SJSA1 (cell line): ENCODE measurements around the gene PRKAG1. TPM values are rescaled to one million over a fixed set of nuclear protein-coding genes. Genes with fewer than 3 reads are reported as not detected.

Source experiments
- DNase-seq, 2 experiments: peaks; one replicate each; pipeline ENCODE4 v3.0.0-alpha.2; 2015 to 2020; ENCODE audit warnings: low spot score in 2 of 2, low read depth in 1 of 2
- H3K27ac ChIP-seq: fragments of 250-450 bp; sonication (Bioruptor Pico); 2 replicates; pipeline ENCODE4 v1.5.1; 2020; ENCODE audit warnings: mild to moderate bottlenecking, moderate library complexity
- H3K27me3 ChIP-seq: fragments of 250-450 bp; sonication (Bioruptor Pico); replicated peaks from 2 replicates; pipeline ENCODE4 v1.5.1; 2020; ENCODE audit warnings: mild to moderate bottlenecking, moderate library complexity
- H3K36me3 ChIP-seq: fragments of 250-450 bp; sonication (Bioruptor Pico); 2 replicates; pipeline ENCODE4 v1.5.1; 2020; ENCODE audit warnings: mild to moderate bottlenecking
- H3K4me1 ChIP-seq: fragments of 250-450 bp; sonication (Bioruptor Pico); replicated peaks from 2 replicates; pipeline ENCODE4 v1.6.1; 2021; ENCODE audit warnings: mild to moderate bottlenecking
- H3K4me3 ChIP-seq: fragments of 250-450 bp; sonication (Bioruptor Pico); 2 replicates; pipeline ENCODE4 v1.5.1; 2020; ENCODE audit warnings: mild to moderate bottlenecking
- H3K9me3 ChIP-seq: fragments of 250-450 bp; sonication (Bioruptor Pico); replicated peaks from 2 replicates; pipeline ENCODE4 v1.5.1; 2020; ENCODE audit warnings: mild to moderate bottlenecking
- total RNA-seq: library from RNA; depleted of rRNA; stranded (reverse); fragments of >200 nt; shearing (Covaris generic); gene quantifications from 2 replicates; pipeline ENCODE4 v1.2.3, GENCODE V29; 2014

The PRKAG1 gene
- total RNA-seq, 1 experiment from 2014 or later: 36.4 TPM

GRCh38 chr12:48997719-48998496 lies 20.7 kb downstream of the PRKAG1 start:
- H3K4me3 ChIP-seq: peak overlapping the region; percentile 48
- peaks cover 20% of the 10 kb centered on the region for H3K36me3 ChIP-seq
- no peak overlapping the region for H3K27ac ChIP-seq
- H3K9me3 ChIP-seq: no peaks in the 10 kb centered on the region
- no peak for DNase-seq
- peaks cover 1% of the 10 kb centered on the region; the same call in 1 of the 2 replicates for H3K27me3 ChIP-seq
- peaks cover 32% of the 10 kb centered on the region for H3K4me1 ChIP-seq

GRCh38 chr12:48996794-48997718 lies 21.5 kb downstream of the PRKAG1 start:
- DNase-seq: peak in 1 of 2 experiments; percentile 76
- Histone ChIP-seq H3K27ac (no peak overlapping the region), H3K4me3 (no peak overlapping the region; the same call in 1 of the 2 replicates), H3K27me3 (peaks cover 3% of the 10 kb centered on the region; the same call in 1 of the 2 replicates), H3K36me3 (peaks cover 12% of the 10 kb centered on the region), H3K9me3 (no peaks in the 10 kb centered on the region), H3K4me1 (peaks cover 32% of the 10 kb centered on the region)

- Histone ChIP-seq H3K4me3 (no peak overlapping the region), H3K4me1 (peaks cover 29% of the 10 kb centered on the region), H3K27me3 (peaks cover 3% of the 10 kb centered on the region; the same call in 1 of the 2 replicates), H3K9me3 (no peaks in the 10 kb centered on the region), H3K36me3 (no peaks in the 10 kb centered on the region), H3K27ac (no peak overlapping the region)
- DNase-seq: peak in 1 of 2 experiments; percentile 85
Observed at GRCh38 chr12:48995086-48995879, 23.3 kb downstream of the PRKAG1 start.

- H3K9me3 ChIP-seq: no peaks in the 10 kb centered on the region
- peaks cover 5% of the 10 kb centered on the region for H3K27me3 ChIP-seq
Observed at GRCh38 chr12:48994224-48995085, 24.1 kb downstream of the PRKAG1 start.

GRCh38 chr12:48993787-48994186 lies 24.8 kb downstream of the PRKAG1 start:
- no peak for DNase-seq
- Histone ChIP-seq H3K9me3 (no peaks in the 10 kb centered on the region), H3K4me1 (peaks cover 16% of the 10 kb centered on the region), H3K27ac (no peak overlapping the region), H3K4me3 (no peak overlapping the region), H3K36me3 (no peaks in the 10 kb centered on the region), H3K27me3 (peaks cover 10% of the 10 kb centered on the region)

More at GRCh38 chr12:48994224-48995085, 24.1 kb downstream of the PRKAG1 start:
- H3K27ac ChIP-seq: no peak overlapping the region
- peaks cover 20% of the 10 kb centered on the region for H3K4me1 ChIP-seq
- DNase-seq: no peak
- H3K36me3 ChIP-seq: no peaks in the 10 kb centered on the region
- no peak overlapping the region for H3K4me3 ChIP-seq

GRCh38 chr12:48991247-48992050 lies 27.1 kb downstream of the PRKAG1 start:
- Histone ChIP-seq H3K9me3 (no peaks in the 10 kb centered on the region), H3K4me1 (no peaks in the 10 kb centered on the region; the same call in 1 of the 2 replicates), H3K36me3 (no peaks in the 10 kb centered on the region), H3K27ac (no peak overlapping the region), H3K27me3 (peaks cover 10% of the 10 kb centered on the region), H3K4me3 (no peak overlapping the region)
- no peak for DNase-seq

- no peaks in the 10 kb centered on the region for H3K36me3 ChIP-seq
- no peak for DNase-seq
- H3K9me3 ChIP-seq: no peaks in the 10 kb centered on the region
- H3K4me3 ChIP-seq: no peak overlapping the region
- H3K27ac ChIP-seq: no peak overlapping the region
- H3K27me3 ChIP-seq: peaks cover 10% of the 10 kb centered on the region
- no peaks in the 10 kb centered on the region for H3K4me1 ChIP-seq
Observed at GRCh38 chr12:48990552-48990951, 28.0 kb downstream of the PRKAG1 start.

- Histone ChIP-seq H3K36me3 (no peaks in the 10 kb centered on the region), H3K27me3 (peaks cover 30% of the 10 kb centered on the region), H3K9me3 (no peaks in the 10 kb centered on the region), H3K4me3 (no peak overlapping the region), H3K4me1 (no peaks in the 10 kb centered on the region), H3K27ac (no peak overlapping the region)
- DNase-seq: peak in 1 of 2 experiments; percentile 66
Observed at GRCh38 chr12:48988030-48988649, 30.4 kb downstream of the PRKAG1 start.

GRCh38 chr12:48986720-48987291 lies 31.8 kb downstream of the PRKAG1 start:
- Histone ChIP-seq H3K36me3 (no peaks in the 10 kb centered on the region), H3K4me3 (no peak overlapping the region), H3K27me3 (peaks cover 38% of the 10 kb centered on the region), H3K4me1 (no peaks in the 10 kb centered on the region), H3K9me3 (no peaks in the 10 kb centered on the region), H3K27ac (no peak overlapping the region)
- DNase-seq: no peak

GRCh38 chr12:48985901-48986300 lies 32.7 kb downstream of the PRKAG1 start:
- H3K4me3 ChIP-seq: no peak overlapping the region
- H3K9me3 ChIP-seq: peaks cover 3% of the 10 kb centered on the region; the same call in 1 of the 2 replicates
- peaks cover 6% of the 10 kb centered on the region for H3K4me1 ChIP-seq
- DNase-seq: no peak
- H3K27me3 ChIP-seq: peaks cover 47% of the 10 kb centered on the region
- H3K27ac ChIP-seq: no peak overlapping the region
- no peaks in the 10 kb centered on the region for H3K36me3 ChIP-seq

GRCh38 chr12:48985475-48985897 lies 33.1 kb downstream of the PRKAG1 start:
- Histone ChIP-seq H3K36me3 (no peaks in the 10 kb centered on the region), H3K4me3 (no peak overlapping the region), H3K27ac (no peak overlapping the region), H3K9me3 (peaks cover 3% of the 10 kb centered on the region; the same call in 1 of the 2 replicates), H3K4me1 (peaks cover 10% of the 10 kb centered on the region), H3K27me3 (peaks cover 51% of the 10 kb centered on the region)
- DNase-seq: no peak
